Measurements from ENCODE around the gene PIAS4.

The PIAS4 gene

DNA sequence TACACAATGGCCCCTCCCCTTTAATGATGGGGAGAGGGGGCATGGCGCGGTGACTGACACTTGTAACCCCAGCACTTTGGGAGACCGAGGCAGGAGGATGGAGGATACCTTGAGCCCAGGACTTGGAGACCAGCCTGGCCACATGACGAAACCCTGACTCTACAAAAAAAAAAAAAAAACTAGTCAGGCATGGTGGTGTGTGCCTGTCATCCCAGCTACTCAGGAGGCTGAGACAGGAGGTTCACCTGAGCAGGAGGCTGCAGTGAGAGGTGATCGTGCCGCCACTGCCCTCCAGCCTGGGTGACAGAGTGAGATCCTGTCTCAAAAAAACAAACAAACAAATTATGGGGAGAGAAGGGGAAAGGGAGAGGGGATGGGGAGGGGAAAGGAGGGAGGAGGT is 72.9 kb downstream of the PIAS4 start:
- no peak for DNase-seq

- no peak for DNase-seq
Observed at GRCh38 chr19:4081441-4082129, 74.0 kb downstream of the PIAS4 start.

GRCh38 chr19:4082172-4082571 is 74.6 kb downstream of the PIAS4 start:
- no peak for DNase-seq

GRCh38 chr19:4083677-4084546 is 76.4 kb downstream of the PIAS4 start:
- peak; percentile 41 for DNase-seq

DNA sequence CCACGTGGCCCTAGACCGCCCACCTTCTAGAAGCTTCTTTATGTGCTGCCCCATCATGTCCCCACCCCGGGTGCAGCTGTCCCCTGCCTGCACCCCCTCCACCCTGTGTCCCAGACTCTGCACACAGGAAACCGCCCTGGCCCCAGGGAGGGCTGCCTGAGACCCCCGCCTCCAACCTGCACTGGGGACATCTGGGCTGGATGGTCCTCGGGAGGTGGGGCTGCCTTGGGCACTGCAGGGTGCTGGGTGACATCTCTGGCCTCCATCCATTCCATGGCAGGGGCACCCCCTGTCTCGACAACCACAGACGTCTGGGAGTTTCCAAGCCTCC is 77.0 kb downstream of the PIAS4 start:
- no peak for DNase-seq

DNA sequence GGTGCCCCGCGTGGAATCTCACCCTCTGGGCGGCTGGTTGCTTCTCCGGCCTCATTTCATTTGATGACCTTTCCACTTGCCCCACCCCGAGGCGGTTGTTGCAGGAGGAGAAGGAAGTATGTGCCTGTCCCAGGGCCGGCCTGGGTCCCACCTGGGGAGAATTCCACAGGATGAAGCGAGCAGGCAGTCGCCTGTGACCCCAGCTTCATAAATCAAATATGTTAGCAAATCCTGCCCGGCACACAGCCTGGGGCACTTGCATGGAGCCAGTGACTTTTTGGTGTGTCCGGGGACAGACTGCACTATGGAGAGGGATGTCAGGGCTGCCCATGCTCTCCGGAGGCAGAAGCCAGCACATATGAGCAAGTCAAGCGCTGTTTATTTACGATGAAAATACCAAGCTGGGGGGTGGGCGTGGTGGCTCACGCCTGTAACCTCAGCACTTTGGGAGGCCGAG is 78.9 kb downstream of the PIAS4 start:
- DNase-seq = no peak

DNA sequence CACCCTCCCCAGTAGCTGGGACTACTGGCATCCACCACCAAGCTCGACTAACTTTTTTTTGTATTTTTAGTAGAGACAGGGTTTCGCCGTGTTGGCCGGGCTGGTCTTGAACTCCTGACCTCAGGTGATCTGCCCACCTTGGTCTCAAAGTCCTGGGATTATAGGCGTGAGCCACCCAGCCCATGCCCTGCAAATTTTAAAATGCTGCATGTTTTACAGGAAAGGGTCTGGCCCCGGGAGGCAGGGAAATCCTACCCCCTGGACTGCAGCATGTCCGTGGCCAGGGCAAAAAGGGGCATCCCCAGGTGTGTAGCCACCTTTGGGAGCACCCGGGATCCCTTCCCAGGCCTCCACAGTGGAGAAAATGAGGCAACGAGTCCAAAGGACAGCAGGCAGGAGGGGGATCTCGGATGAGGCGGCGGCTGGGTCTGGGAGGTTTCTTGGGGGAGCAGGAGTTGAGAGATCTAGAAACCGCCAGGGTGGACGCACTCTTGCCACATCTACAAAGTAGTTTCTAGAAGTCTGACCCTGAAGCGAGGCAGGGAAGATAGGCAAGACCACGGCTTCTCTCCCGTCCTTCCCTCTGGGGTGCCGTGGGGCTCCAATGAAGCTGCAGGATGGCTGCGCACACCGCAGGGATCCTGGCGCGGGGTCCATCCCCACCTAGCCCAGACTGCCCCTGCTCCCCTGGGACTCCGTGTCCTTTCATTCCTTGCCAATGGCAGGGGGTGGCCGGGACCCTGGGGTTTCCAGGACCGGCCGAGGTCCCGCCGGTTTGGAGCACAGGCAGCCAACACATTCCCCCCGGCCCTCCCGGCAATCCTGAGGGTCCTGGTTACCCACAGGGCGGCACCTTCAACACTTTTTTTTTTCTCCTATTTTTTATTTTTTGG is 80.5 kb downstream of the PIAS4 start:
- no peak for DNase-seq

- DNase-seq = peak; percentile 34
Observed at GRCh38 chr19:4088975-4089374, 81.4 kb downstream of the PIAS4 start.
